ENCODE data around the gene GRM8. TPM values are rescaled to one million over a fixed set of nuclear protein-coding genes. Genes with fewer than 3 reads are reported as not detected.

GRM8 gene
- total and polyA plus RNA-seq, 7 donors = 0.08 TPM; not detected in 6

DNA sequence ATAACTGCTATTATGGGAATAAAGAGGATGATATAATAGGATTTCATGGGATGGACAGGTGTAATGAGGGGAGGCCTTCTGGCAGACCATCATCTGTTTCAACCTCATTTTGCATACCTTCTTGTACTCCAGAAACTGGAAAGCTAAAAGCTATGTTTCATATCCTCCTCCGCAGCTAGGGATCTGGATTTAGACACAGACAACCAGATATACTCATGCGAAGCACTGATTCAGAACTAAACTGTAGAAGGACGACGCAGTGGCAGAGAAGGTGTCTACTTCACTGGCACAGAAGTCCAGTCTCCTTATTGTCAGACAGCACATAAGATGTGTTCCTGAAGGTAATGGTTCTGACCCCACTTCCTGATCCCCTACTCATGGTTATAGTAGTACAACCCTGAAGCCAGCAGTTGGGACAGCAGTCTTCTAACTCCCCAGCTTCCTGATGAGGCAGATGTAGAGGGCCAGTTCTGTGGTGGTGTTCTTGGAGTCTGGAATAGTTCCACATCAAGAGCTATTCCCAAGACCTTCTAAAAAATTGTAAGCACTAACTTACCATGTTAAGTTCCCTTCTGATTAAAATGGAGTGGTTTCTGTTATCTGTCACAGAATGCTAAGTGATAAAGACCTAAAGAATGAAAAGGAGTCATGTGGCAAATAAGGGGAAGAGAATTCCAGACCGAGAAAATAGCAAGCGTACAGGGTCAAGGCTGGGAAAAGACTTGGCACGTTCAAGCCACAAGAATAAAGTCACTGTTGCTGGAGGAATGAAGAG is 550.3 kb downstream of the GRM8 start:
- H3K27ac ChIP-seq = no peak overlapping the region
- WGBS, 3 donors = 60 to 72% (median 63%) methylated on average over 7 of the region's 7 CpGs
- intact Hi-C loops (cut with DNase I) = no loop called here
- ATAC-seq (no peak), DNase-seq (no peak)
- no peaks in the 10 kb centered on the region for H3K36me3 ChIP-seq (ENCODE audit: insufficient read depth in 1 of 2, low read depth in 1 of 2)
- no peaks in the 10 kb centered on the region for H3K27me3 ChIP-seq (ENCODE audit: insufficient read depth in 3 of 3, low read length in 2 of 3)
- TF ChIP-seq, protein P1, sequence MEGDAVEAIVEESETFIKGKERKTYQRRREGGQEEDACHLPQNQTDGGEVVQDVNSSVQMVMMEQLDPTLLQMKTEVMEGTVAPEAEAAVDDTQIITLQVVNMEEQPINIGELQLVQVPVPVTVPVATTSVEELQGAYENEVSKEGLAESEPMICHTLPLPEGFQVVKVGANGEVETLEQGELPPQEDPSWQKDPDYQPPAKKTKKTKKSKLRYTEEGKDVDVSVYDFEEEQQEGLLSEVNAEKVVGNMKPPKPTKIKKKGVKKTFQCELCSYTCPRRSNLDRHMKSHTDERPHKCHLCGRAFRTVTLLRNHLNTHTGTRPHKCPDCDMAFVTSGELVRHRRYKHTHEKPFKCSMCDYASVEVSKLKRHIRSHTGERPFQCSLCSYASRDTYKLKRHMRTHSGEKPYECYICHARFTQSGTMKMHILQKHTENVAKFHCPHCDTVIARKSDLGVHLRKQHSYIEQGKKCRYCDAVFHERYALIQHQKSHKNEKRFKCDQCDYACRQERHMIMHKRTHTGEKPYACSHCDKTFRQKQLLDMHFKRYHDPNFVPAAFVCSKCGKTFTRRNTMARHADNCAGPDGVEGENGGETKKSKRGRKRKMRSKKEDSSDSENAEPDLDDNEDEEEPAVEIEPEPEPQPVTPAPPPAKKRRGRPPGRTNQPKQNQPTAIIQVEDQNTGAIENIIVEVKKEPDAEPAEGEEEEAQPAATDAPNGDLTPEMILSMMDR (IDR thresholded peaks at IDR 0.05) = no peak
- no peaks in the 10 kb centered on the region for H3K4me1 ChIP-seq
- no peak overlapping the region for H3K4me3 ChIP-seq
- H3K9me3 ChIP-seq = no peaks in the 10 kb centered on the region

DNA sequence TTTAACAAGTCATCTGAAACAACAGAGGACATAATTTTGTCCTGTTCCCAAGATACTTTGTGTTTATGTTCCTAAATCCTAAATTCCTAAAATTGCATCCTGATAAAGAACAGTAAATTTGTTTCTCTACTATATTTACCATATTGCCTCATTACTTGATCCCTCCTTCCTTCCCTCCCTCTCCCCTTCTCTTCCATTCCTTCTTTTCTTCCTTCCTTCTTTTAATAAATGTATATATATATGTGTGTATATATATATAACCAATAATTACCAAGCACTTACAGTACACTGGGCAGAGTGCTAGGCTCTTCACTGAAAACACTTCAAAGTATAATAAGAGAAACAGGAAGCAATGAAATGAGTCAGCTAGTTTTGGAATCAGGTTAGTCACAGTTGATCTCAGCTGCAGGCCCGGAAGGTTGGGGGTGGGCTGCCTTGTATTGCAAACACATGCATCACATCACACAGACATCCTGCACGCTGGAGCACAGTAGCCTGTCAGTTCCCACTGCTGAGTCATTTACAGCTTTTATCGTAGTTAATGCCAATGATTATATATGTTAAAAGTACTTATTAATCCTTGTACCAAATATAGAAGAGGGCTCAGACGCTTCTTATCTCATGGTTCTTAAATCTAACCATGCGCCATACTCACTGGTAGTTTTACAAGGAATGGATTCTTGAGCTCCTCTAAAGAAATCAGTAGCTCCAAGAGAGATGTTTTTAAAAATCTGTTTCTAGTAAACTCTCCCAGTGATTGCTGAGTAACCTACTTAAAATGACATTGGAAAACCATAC is 551.7 kb downstream of the GRM8 start:
- WGBS, 3 donors = 13 to 16% (median 14%) methylated on average over 5 of the region's 5 CpGs
- TF ChIP-seq, protein P1 (IDR thresholded peaks at IDR 0.05) = no peak
- no peak overlapping the region for H3K4me3 ChIP-seq
- H3K4me1 ChIP-seq = no peaks in the 10 kb centered on the region
- intact Hi-C loops (cut with DNase I) = no loop called here
- H3K27ac ChIP-seq = no peak overlapping the region
- no peaks in the 10 kb centered on the region for H3K9me3 ChIP-seq
- DNase-seq (no peak), ATAC-seq (no peak)
- no peaks in the 10 kb centered on the region for H3K27me3 ChIP-seq (ENCODE audit: insufficient read depth in 3 of 3, low read length in 2 of 3)
- no peaks in the 10 kb centered on the region for H3K36me3 ChIP-seq (ENCODE audit: insufficient read depth in 1 of 2, low read depth in 1 of 2)

DNA sequence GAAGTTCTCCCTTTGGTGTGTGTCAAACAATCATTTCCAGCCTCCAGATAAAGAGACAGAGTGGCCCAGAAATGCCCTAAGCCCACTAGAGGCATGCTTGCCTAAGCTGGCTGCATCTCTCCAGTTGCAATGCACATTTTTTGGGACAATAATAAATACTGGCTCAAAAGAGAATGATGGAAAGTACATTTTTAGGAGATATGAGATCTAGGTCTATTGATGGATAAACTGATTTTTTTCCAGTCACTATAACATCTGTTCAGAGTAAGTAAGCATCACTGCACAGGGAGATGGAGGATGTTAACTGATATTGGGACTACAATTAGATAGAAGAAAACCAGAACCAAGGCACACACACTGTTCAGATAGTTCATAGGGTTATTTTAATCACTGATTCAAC is 553.0 kb downstream of the GRM8 start:
- TF ChIP-seq, protein P1 (IDR thresholded peaks at IDR 0.05) = no peak
- ATAC-seq = no peak
- Histone ChIP-seq H3K4me1 (no peaks in the 10 kb centered on the region), H3K27me3 (ENCODE audit: insufficient read depth in 3 of 3, low read length in 2 of 3) (no peaks in the 10 kb centered on the region), H3K9me3 (no peaks in the 10 kb centered on the region), H3K4me3 (no peak overlapping the region), H3K27ac (no peak overlapping the region), H3K36me3 (ENCODE audit: insufficient read depth in 1 of 2, low read depth in 1 of 2) (no peaks in the 10 kb centered on the region)
- intact Hi-C loops (cut with DNase I) = no loop called here
- DNase-seq = no peak

DNA sequence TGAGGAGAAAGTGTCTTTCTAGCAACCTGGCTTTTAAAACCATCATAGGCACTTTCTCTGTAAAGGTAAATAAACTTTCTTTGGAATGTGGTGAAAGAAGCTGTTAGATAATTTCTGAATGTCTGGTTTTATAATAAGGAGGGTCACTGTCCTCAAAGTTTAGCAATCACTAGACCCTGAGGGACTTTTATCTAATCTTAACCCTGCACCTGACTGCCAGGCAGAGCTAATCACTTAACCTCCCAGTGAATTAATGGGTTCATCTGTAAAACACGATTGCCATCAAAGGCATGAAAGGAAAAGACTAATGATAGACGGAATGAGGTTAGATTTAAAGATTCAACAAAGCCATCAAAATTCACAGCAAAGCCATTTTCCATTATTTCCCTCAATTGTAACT is 553.8 kb downstream of the GRM8 start:
- WGBS, 3 donors = 28 to 39% (median 39%) methylated on average over 2 of the region's 2 CpGs
- no peak overlapping the region for H3K4me3 ChIP-seq
- TF ChIP-seq, protein P1 (IDR thresholded peaks at IDR 0.05) = no peak
- H3K27me3 ChIP-seq (ENCODE audit: insufficient read depth in 3 of 3, low read length in 2 of 3) = no peaks in the 10 kb centered on the region
- no peak for ATAC-seq
- DNase-seq = no peak
- H3K9me3 ChIP-seq = no peaks in the 10 kb centered on the region
- H3K4me1 ChIP-seq = no peaks in the 10 kb centered on the region
- intact Hi-C loops (cut with DNase I) = no loop called here
- no peak overlapping the region for H3K27ac ChIP-seq
- no peaks in the 10 kb centered on the region for H3K36me3 ChIP-seq (ENCODE audit: insufficient read depth in 1 of 2, low read depth in 1 of 2)
